ENCODE measurements around the gene PELI2. TPM values are rescaled to one million over a fixed set of nuclear protein-coding genes. Genes with fewer than 3 reads are reported as not detected.

Gene PELI2
- total RNA-seq, 2 donors from 2014 or later: 8.9 to 25.7 TPM

DNA sequence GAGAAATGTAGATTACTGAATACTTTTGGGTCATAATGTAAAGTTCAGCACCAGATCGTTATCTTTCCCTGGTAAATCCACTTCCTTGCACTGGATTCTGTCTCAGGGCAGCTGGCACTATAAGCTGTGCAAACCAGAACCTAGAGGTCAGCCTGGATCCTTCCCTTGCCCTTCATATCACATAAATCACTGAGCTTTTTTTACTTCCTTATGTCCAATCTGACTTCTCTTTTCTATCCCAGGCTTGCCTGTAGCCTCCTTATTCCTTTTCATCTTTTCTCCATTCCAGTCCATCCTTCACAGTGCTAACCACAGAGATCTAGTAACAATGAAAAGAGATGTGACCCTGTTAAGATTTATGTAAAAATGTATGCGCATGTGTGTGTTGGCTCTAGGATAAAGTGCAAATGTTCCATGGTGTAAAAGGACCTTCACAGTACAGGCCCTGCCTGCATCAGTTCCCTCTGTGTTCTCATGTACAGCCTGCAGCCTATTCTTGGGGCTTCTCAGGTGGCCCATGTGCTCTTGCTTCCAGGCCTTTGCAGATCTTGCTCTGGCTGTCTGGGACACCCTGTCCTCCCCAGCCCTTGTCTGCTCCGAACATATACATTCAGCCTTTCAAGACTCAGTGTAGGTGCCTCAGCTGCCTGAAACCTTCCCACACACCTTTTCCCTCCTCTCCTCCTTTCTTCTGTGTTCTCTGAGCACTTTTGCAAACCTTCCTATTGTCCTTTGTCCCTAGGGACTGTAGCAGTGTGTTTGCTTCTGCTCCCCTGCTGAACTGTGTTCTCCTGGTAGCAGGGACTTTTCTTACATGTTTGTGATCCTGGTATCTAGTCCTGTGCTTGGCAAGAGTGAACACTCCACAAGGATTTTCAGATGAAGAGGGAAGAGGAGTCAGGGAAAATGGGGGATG is 30.0 kb downstream of the PELI2 start:
- no peak overlapping the region for H3K27ac ChIP-seq
- TF ChIP-seq POLR2AphosphoS5 (IDR thresholded peaks at IDR 0.05): no peak
- TF ChIP-seq POLR2A (IDR thresholded peaks at IDR 0.05): no peak
- TF ChIP-seq CTCF (IDR thresholded peaks at IDR 0.05): no peak
- no peak overlapping the region for H3K4me3 ChIP-seq
- intact Hi-C loops (cut with DNase I): no loop called here
- DNase-seq (ENCODE audit: low spot score): no peak
- 60% methylated on average over 3 of the region's 3 CpGs for WGBS
- H3K36me3 ChIP-seq: no peaks in the 10 kb centered on the region
- H3K27me3 ChIP-seq (replicated peaks; ENCODE audit: insufficient read depth): no peaks in the 10 kb centered on the region
- no peaks in the 10 kb centered on the region for H3K4me1 ChIP-seq (replicated peaks)
- H3K9me3 ChIP-seq: no peaks in the 10 kb centered on the region

GRCh38 chr14:56149151-56149550 is 30.9 kb downstream of the PELI2 start:
- DNase-seq (ENCODE audit: low spot score): no peak
- H3K9me3 ChIP-seq: no peaks in the 10 kb centered on the region
- no peaks in the 10 kb centered on the region for H3K4me1 ChIP-seq (replicated peaks)
- no peaks in the 10 kb centered on the region for H3K27me3 ChIP-seq (replicated peaks; ENCODE audit: insufficient read depth)
- no peak for TF ChIP-seq CTCF (IDR thresholded peaks at IDR 0.05)
- TF ChIP-seq POLR2A (IDR thresholded peaks at IDR 0.05): no peak
- no peak for TF ChIP-seq POLR2AphosphoS5 (IDR thresholded peaks at IDR 0.05)
- no peak overlapping the region for H3K27ac ChIP-seq
- intact Hi-C loops (cut with DNase I): no loop called here
- H3K4me3 ChIP-seq: no peak overlapping the region
- 45% methylated on average over 4 of the region's 4 CpGs for WGBS
- H3K36me3 ChIP-seq: no peaks in the 10 kb centered on the region

GRCh38 chr14:56149995-56150394 is 31.8 kb downstream of the PELI2 start:
- WGBS: 55% methylated on average over 6 of the region's 6 CpGs
- Histone ChIP-seq H3K4me1 (replicated peaks) (no peaks in the 10 kb centered on the region), H3K27ac (no peak overlapping the region), H3K9me3 (no peaks in the 10 kb centered on the region), H3K27me3 (replicated peaks; ENCODE audit: insufficient read depth) (no peaks in the 10 kb centered on the region), H3K4me3 (no peak overlapping the region), H3K36me3 (no peaks in the 10 kb centered on the region)
- no peak for DNase-seq (ENCODE audit: low spot score)
- TF ChIP-seq POLR2AphosphoS5 (IDR thresholded peaks at IDR 0.05) (no peak), POLR2A (IDR thresholded peaks at IDR 0.05) (no peak), CTCF (IDR thresholded peaks at IDR 0.05) (no peak)
- intact Hi-C loops (cut with DNase I): no loop called here

GRCh38 chr14:56150645-56151345 is 32.6 kb downstream of the PELI2 start:
- 63% methylated on average over 6 of the region's 6 CpGs for WGBS

More at GRCh38 chr14:56150645-56151345, 32.6 kb downstream of the PELI2 start:
- Histone ChIP-seq H3K9me3 (no peaks in the 10 kb centered on the region), H3K27me3 (replicated peaks; ENCODE audit: insufficient read depth) (no peaks in the 10 kb centered on the region), H3K4me3 (no peak overlapping the region), H3K4me1 (replicated peaks) (no peaks in the 10 kb centered on the region), H3K27ac (no peak overlapping the region), H3K36me3 (no peaks in the 10 kb centered on the region)
- intact Hi-C loops (cut with DNase I): no loop called here
- TF ChIP-seq POLR2AphosphoS5 (IDR thresholded peaks at IDR 0.05): no peak
- TF ChIP-seq CTCF (IDR thresholded peaks at IDR 0.05): no peak
- TF ChIP-seq POLR2A (IDR thresholded peaks at IDR 0.05): no peak
- DNase-seq (ENCODE audit: low spot score): no peak

Data from prostate gland (tissue), 2 donors.